NCI-H526 treated with DMSO at 0.1 percent for 48 hours (cell line): ENCODE data around the gene PTPRD.

Experiments
- DNase-seq: peaks from one replicate; lab custom pipeline; 2025; lab: John Stamatoyannopoulos, UW

PTPRD gene

GRCh38 chr9:9612270-9612669 lies 1000.5 kb downstream of the PTPRD start:
- peak; percentile 73 for DNase-seq

- DNase-seq, result no peak
These were observed 1007.1 kb downstream of the PTPRD start for GRCh38 chr9:9605681-9606080.

- no peak for DNase-seq
These were observed 1009.5 kb downstream of the PTPRD start for GRCh38 chr9:9603345-9603744.

- no peak for DNase-seq
These were observed 1014.1 kb downstream of the PTPRD start for GRCh38 chr9:9598723-9599122.

GRCh38 chr9:9592104-9592503 lies 1020.7 kb downstream of the PTPRD start:
- no peak for DNase-seq

GRCh38 chr9:9585920-9586319 lies 1026.9 kb downstream of the PTPRD start:
- no peak for DNase-seq

GRCh38 chr9:9574080-9574479 lies 1038.7 kb downstream of the PTPRD start:
- no peak for DNase-seq

GRCh38 chr9:9565700-9566099 lies 1047.1 kb downstream of the PTPRD start:
- no peak for DNase-seq

- DNase-seq, result no peak
These were observed 1049.0 kb downstream of the PTPRD start for GRCh38 chr9:9563817-9564216.

GRCh38 chr9:9560382-9561035 lies 1052.3 kb downstream of the PTPRD start:
- DNase-seq, result no peak

- no peak for DNase-seq
These were observed 1053.9 kb downstream of the PTPRD start for GRCh38 chr9:9558907-9559306.

GRCh38 chr9:9557804-9558334 lies 1054.9 kb downstream of the PTPRD start:
- no peak for DNase-seq

- no peak for DNase-seq
These were observed 1055.7 kb downstream of the PTPRD start for GRCh38 chr9:9556865-9557803.

- DNase-seq, result no peak
These were observed 1060.1 kb downstream of the PTPRD start for GRCh38 chr9:9552665-9553064.

- no peak for DNase-seq
These were observed 1074.0 kb downstream of the PTPRD start for GRCh38 chr9:9538766-9539165.

GRCh38 chr9:9538356-9538755 lies 1074.4 kb downstream of the PTPRD start:
- no peak for DNase-seq

GRCh38 chr9:9536523-9536922 lies 1076.3 kb downstream of the PTPRD start:
- no peak for DNase-seq

GRCh38 chr9:9523476-9524139 lies 1089.2 kb downstream of the PTPRD start:
- no peak for DNase-seq

- DNase-seq, result no peak
These were observed 1090.4 kb downstream of the PTPRD start for GRCh38 chr9:9522406-9522805.

- no peak for DNase-seq
These were observed 1091.6 kb downstream of the PTPRD start for GRCh38 chr9:9521033-9521779.

GRCh38 chr9:9504869-9505268 lies 1107.9 kb downstream of the PTPRD start:
- no peak for DNase-seq

- no peak for DNase-seq
These were observed 1113.3 kb downstream of the PTPRD start for GRCh38 chr9:9499546-9499945.
